HG02623 (cell line): ENCODE results near the gene ORM1.

ENCODE experiments used
- ATAC-seq: cut with Tn5 transposase; IDR thresholded peaks from one replicate; pipeline ENCODE4 v1.9.1; 2021; ENCODE audit warnings: moderate library complexity; ENCODE audit not compliant: unreplicated experiment

The ORM1 gene

DNA sequence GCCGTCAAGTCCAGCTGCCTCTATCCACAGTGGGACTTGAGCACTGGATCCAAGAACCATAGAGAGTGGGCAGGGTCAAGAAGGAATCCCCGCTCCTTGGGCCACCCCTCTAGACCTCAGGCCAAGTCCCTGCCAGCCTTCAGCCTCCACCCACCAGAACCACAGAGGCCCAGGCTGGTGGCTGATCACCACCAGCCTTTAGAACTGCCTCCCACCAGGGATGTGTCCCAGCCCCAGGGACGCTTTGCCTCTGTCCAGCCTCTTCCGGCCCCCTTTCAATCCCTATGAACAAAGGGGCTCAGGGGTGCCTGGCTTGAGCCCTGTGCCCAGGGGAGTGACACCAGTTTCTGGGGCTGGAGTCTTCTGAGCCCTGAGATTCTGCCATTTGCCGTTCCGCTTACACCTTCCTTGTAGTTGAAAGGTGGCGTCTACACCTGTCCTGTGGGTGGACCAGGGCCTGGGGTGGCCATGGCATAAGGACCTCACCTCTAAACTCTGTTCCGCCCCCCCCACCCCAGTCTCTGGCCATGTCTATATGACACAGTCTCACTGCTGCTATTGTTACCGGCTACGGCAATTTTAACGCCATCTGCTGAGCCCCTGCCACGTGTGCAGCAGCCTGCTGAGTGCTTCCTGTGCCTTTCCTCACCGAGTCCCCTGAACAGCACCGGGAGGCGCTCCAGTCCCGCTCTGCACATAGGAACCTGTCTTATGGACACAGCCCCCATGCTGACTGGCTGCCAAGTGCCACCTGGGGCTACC, 35.7 kb upstream of the ORM1 start:
- no peak for ATAC-seq

DNA sequence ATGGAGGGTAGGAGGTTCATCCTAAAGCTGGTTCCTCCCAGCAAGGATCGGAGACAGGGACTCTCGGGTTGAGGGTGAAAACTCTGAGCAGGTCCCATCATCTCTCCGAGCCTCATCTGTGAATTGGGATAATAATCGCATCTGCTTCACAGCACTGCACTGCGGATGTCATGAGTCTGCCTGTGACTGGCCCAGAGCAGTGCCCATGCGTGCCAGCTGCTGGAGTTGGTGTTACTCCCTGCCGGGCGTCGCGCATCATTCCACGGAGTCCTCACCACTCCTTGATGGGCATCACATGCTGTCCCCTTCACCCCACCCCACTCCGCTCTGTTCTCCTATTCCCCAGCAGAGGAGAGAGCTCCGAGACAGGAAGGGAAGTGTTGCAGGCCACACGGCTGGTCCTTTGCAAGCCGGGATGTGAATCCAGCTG, 35.1 kb upstream of the ORM1 start:
- ATAC-seq = no peak

DNA sequence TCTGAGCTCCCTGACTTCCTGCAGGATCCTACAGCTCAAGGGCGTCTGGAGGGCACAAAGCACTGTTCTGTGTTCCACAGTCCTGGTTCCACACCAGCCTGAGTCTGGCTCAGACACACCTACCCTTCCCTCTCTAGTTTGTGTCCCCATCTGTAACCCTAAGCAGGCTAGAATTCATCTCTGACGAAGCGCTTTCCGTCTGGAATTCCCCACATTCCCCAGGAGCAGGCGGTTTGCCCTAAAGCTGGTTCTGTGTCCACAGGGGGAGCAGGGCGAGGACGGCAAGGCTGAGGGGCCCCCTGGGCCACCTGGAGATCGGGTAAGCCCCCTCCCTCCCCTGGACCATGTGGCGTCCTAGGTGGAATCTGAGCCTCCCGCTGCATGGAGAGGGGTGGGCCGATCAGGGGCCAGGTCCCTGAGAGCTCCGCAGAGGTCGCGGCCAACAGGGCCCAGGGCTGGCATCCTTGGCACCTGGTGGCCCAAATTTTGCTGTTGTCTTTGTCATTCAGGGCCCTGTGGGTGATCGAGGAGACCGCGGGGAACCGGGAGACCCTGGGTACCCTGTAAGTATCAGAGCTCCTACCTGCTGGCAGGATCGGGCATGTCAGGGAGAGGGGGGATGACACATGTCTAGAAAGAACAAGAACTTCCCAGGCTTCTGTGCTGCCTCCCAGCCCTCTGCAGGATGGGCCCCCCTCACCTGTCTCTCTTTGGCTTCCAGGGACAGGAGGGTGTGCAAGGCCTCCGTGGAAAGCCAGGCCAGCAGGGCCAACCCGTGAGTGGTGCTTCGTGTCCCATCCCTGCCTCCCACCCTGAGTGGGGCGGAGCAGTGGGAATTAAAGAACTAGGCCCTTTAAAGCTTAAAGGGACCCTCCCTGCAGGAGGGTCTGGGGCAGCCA, 34.5 kb upstream of the ORM1 start:
- ATAC-seq = no peak

DNA sequence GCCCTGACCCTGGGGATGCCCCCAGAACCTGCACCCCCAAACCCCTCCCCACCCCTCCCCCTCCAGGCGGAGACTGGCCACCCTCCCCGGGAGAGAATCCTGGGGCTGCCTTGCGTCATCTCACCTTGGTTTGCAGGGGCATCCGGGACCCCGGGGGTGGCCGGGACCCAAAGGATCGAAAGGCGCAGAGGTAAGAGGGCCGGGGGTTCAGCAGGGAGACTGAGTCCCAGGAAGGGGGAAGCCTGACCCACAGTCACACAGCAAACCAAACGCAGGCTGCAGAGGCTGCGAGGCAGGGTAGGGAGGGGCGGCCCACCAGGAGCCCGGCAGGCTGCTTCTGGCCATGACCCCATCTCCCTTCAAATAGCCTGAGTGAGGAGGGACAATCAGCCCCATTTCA, 33.8 kb upstream of the ORM1 start:
- no peak for ATAC-seq

DNA sequence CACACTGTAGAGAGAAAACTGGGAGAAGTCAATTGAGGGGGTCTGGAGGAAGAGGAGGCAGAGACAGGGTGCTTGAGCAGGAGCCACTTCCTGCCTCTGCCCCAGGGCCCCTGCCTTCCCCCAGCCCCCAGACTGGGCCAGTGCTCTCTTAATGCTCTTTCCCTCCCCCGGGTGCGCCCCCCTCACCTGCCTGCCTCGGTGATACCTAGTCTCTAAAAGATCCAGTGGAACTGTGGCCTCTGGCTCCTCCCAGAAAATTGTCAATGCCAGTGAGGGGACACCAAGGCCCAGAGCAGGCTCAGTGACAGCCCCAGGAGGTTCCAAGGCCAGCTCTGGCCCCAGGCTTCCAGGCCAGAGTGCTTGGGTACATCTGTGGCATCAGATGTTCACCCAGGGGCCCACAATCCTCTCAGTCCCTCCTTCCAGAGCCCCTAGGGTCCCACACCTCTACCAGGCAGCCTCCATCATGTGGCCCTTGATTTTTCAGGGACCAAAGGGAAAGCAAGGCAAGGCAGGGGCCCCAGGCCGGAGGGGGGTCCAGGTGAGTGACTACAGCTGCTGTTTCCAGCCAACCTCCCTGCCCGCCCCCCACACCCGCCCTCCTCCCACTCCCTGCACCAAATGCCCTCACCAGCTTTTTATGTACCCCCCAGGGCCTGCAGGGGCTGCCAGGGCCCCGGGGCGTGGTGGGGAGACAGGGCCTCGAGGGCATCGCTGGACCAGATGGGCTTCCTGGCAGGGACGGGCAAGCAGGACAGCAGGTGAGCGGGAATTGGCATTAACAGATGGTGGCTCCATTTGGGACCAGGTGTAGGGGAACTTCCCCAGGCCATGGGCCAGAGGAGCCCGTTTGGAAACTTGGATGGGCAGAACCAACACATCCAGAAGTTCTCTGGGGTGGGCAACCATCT, 33.1 kb upstream of the ORM1 start:
- no peak for ATAC-seq

DNA sequence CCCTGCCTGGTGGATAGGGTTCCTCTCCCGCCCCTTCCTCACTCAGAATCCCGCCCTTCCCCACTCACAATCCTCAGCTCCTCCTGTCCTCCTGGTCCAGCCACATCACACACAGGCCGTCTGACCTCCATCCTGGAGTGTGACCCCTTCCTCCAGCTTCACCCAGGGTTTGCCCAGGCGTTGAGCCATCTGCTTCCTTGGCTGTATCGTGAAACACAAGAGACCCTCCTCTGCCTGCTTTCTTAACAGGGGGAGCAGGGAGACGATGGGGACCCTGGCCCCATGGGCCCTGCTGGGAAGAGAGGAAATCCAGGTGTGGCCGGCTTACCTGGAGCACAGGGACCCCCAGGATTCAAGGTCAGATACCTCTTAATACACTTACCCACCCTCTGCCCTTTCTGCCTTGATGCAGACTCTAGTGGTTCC, 32.3 kb upstream of the ORM1 start:
- no peak for ATAC-seq

DNA sequence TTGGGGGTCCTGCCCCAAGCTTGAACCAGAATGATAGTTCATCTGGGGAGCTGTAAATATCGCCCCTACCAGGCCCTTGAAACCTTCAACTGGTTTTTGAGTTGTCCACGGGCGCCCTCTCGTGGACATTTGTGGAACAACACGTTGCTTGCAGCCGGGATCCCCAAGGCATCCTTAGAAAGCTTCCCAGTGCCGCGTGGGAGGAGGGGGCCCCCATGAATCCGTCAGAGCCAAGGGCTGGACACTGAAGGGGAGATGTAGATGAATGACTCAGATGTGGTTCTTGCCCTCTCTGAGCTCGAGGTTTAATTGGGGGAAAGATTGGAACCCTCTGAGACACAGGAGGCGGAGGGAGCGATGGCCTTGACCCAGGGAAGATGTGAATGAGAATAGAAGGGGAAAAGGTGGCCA, 31.8 kb upstream of the ORM1 start:
- ATAC-seq = no peak

DNA sequence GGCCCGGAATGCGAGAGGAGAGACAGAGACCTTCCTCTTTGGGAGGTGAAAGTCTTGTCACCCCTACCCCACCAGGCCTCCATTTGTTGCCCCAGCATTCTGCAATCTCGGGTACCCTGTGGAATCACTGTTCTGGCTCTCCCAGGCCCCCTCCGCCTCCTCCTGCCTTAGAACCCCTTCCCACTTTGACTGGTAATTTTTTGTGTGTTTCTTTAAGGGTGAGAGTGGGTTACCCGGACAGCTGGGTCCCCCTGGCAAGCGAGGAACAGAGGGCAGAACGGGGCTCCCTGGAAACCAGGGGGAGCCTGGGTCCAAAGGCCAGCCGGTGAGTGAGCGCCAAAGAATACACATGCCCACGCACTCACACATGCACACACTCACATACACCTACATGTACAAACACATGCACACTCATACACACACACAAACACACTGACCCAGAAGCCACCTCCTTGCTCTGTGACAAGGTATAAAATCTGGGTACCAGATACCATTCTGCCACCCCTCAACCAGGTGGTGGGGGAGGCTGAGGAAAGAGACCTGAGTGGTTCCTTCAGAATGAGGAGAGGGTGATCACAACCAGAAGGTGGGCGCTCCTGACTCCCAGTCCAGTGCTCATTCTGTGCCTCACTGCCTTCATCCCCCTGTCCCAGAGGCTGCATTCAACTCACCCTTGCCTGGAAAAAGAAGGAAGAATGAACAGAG, 30.9 kb upstream of the ORM1 start:
- ATAC-seq = no peak

DNA sequence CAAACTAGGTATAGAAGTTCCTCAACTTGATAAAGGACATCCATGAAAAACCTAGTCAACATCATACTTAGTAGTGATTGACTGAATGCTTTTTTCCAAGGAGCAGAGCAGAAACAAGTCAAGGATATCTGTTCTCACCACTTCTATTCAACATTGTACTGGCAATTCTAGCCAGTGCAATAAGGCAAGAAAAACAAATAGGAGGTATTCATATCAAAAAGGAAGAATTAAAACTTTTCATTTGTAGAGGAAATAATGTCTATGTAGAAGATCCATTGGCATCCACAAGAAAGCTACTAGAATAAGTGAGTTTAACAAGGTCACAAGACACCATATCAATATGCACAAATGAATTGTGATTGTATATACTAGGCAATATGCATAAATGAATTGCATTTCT, 28.2 kb upstream of the ORM1 start:
- ATAC-seq = no peak

DNA sequence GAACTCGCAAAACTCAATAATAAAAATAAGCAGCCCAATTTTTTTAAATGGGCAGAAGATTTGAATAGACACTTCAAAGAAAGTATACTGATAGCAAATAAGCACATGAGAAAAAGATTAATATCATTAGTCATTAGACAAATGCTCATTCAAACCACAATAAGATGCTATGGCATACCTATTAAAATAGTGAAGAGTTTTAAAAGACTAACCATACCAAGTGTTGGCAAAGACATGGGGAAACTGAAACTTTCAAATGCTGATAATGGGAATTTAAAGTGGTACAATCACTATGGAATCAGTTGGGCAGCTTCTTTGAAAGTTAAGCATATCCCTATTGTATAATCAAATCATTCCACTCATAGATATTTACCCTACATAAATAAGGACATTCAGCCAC, 26.6 kb upstream of the ORM1 start:
- ATAC-seq = no peak

DNA sequence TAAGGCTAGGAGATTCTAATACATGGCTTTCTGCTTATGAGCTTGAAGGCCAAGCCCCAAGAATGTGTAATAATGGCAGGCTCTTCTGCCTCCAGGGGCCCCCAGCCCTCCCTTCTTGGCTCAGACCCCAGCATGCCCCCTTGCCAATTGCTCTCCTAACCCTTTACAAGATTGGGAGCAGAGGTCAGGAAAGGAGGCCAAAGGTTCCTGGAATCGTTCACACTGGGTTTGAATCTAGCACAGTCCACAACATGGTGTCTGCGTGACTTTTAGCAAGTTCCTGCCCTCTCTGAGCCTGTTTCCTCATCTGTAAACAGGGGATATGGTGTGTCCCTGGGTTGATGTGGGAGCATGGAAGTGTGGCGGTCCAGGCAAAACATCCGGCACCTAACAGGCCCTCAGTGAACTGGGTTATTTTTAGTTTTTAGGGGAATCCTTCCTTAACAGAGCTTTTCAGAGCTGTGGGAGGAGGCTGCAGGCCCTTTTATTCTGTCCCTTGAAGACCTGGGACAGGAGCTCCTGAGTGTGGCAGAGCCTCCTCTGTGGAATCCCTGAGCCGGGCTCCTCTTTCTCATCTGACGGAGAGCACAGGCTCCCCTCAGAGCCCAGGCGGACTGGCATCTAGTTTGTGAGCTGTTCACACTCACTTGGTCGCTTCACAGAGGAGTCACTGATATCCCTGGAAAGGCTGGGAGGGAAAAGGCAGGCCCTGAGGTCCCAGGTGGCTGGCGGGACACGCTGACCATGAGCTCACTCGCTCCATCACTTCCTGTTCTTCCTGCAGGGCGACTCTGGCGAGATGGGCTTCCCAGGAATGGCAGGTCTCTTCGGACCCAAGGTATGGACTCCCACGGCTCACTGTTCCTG, 23.4 kb upstream of the ORM1 start:
- ATAC-seq = no peak

DNA sequence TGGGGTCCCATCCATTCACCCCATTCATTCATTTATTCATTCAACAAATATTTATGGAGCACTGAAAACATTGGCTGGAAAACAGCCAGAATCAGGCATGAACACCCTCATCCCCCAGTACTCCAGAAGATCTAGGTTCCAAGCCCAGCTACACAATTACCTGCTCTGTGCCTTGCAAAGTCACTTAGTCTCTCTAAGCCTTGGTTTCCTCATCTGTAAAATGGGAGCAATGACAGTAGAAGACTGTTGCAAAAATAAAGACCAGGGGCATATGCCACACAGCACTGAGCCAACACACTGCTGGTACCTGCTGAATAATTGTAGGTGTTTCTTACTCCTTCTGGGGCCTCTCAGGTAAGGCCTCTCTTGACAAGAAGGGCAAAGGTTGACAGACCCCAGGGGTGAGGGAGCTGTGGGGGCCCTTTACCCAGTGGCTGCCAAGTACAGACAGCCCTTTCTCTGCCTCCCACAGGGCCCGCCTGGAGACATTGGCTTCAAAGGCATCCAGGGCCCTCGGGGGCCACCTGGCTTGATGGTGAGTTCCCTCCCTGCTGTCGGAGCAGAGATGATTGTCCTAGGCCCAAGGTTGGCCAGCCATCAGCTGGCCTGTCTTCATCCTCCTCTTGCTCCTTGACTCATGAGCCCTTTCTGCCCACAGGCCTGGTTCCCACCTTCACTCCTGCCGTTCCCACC, 22.6 kb upstream of the ORM1 start:
- ATAC-seq = no peak

DNA sequence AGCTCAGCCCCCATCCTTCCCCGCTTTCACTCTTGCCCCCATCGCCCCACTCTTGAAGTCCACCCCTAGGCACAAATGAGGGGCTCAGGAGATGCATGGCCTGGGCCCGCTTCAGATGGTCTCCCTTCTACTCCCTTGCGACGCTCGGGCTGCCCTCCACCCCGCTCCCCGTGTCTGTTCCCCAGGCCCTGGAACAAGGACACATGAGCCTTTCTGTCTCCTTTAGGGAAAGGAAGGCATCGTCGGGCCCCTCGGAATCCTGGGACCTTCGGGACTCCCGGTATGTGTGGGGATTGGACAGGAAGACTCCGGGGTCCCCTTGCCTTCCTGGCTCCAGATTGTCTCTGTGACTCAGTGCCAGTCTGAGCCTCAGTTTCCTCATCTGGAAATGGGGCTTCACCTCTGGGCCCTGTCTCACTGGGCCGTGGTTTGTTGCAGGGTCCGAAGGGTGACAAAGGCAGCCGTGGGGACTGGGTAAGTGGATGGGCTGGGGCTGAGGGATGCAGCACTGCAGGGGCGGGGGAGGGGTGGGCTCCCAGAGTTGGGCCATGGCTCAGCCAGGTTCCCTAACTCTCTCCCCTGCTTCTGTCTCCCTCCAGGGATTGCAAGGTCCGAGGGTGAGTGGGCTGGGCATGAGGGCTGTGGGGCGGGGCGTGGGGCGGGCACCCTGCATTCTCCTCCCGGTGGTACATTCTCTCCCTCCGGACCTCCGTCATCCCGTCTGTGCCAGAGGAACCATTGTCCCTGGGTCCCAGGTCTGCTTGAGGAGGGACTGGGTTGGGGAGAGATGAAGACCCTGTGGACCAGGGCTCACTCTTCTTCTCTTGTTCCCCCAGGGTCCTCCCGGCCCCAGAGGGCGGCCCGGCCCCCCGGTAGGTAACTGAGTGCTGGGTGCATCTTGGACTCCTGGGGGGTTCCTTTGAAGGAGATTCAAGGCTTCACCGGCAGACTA, 21.8 kb upstream of the ORM1 start:
- ATAC-seq = no peak

DNA sequence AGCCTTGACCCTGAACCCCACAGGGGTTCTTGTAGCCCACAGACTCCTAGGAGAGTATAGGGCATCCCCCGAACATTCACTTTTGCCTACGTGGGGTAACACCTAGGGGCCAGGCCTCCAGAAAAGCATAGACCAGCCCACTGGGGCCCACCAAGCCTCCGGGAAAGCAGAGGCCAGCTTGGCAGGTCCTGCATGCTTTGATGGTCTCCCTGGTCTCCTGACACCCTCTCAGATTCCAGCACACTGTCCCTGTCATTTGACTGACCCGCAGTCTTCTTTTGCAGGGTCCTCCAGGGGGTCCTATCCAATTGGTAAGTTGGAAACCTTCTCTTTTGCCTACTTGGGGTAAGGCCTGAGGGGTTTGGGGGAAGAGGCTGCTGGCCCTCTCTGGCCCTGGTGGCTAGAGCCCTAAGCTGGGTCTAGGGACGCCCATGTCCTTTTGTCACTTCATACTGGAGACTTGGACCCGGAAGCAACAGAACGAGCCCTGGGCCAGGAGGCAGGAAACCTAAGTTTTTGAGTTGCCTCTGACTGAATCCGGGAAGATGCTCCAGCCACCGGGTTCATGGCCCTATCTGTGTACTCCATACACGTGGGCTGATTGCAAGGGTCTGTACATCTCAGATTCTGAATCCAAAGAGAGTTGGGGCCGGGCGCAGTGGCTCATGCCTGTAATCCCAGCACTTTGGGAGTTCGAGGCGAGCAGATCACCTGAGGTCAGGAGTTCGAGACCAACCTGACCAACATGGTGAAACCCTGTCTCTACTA, 20.9 kb upstream of the ORM1 start:
- ATAC-seq = no peak

DNA sequence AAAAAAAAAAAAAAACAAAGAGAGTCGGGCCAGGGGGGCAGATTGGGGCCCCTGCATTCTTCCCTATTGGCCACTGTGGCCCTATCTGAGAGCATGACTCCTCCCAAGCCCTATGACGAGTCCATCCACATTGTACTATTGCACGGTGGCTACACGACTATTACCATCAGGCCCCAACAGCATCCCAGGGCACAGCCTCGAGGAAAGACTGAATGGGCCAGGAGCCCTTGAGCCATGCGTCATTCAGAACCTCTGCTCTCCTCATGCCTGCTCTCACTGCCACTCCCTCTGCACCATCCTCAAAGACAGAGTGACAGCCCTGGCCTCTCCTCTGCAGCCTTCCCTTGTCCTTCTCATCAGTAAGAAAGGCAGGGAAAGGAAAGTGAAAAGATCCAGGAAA, 20.2 kb upstream of the ORM1 start:
- no peak for ATAC-seq

DNA sequence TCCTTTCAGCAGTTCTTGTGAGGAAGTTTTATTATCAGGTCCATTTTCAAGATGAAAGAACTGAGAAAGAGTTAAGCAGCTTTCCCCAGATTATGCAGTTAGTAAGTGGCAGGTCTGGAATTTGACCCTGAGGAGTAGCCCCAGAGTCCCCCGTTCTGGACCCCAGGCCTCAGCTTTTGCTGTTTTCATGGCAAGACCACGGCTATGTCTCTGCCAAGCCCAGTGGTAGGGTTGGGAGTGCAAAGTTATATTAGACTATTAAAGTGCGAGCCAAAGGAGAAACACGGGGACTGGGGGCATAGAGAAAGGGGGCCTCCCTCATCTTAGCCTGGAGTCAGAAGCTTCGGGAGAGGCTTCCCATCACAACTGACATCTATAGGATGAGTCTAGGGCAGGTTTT, 19.3 kb upstream of the ORM1 start:
- no peak for ATAC-seq

DNA sequence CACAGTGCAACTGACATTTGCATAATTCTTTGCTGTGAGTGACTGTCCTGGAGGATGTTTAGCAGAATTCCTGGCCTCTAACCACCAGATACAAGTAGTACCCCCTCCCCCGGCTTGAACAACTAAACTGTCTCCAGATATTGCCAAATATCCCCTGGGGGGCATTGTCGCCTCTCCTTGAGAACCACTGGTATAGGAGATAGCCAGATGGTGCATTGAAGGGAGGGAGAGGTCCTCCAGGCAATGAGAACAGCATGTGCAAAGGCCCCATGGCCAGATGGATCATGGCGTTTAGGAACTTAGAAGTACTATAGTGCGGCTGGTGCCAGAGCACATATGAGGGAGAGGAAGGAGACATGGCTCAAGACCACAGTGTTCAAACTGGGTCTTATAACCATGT, 18.9 kb upstream of the ORM1 start:
- ATAC-seq = no peak
